BE2C (cell line): ENCODE measurements around the gene TRIM17.
"Not testable (repeated sequence)": the region's sequence is repeated elsewhere in the genome, so short reads cannot be mapped to it uniquely, and the experiment has no call there.

Experiments
- DNase-seq: peaks from one replicate; pipeline ENCODE4 v3.0.0-alpha.2; 2020
- H3K27me3 ChIP-seq: fragments of 250-450 bp; sonication (Bioruptor Pico); 2 replicates; pipeline ENCODE4 v1.5.1; 2020; ENCODE audit warnings: mild to moderate bottlenecking
- H3K36me3 ChIP-seq: fragments of 250-450 bp; sonication (Bioruptor Pico); 2 replicates; pipeline ENCODE4 v1.5.1; 2020; ENCODE audit warnings: mild to moderate bottlenecking
- H3K4me1 ChIP-seq: fragments of 250-450 bp; sonication (Bioruptor Pico); 2 replicates; pipeline ENCODE4 v1.5.1; 2020
- H3K4me3 ChIP-seq: 2 replicates; pipeline ENCODE4 v1.5.1; 2011; ENCODE audit warnings: low read depth, low read length
- H3K9me3 ChIP-seq: fragments of 250-450 bp; sonication (Bioruptor Pico); 2 replicates; pipeline ENCODE4 v1.5.1; 2020
- CTCF ChIP-seq: IDR thresholded peaks from 2 replicates; pipeline ENCODE4 v1.5.1; 2012; ENCODE audit warnings: mild to moderate bottlenecking, low read depth, low read length

Gene TRIM17

GRCh38 chr1:228445490-228445842 lies 28.8 kb upstream of the TRIM17 start:
- Histone ChIP-seq H3K27me3 (peaks cover 4% of the 10 kb centered on the region), H3K36me3 (no peaks in the 10 kb centered on the region), H3K4me1 (peaks cover 3% of the 10 kb centered on the region; the same call in 1 of the 2 replicates), H3K4me3 (peak overlapping the region; percentile 64), H3K9me3 (no peaks in the 10 kb centered on the region)
- no peak for TF ChIP-seq CTCF
- DNase-seq = no peak

GRCh38 chr1:228443395-228443794 lies 26.7 kb upstream of the TRIM17 start:
- Histone ChIP-seq H3K27me3 (peaks cover 4% of the 10 kb centered on the region), H3K9me3 (no peaks in the 10 kb centered on the region)
- no peak for DNase-seq

GRCh38 chr1:228440761-228441500 lies 24.3 kb upstream of the TRIM17 start:
- peaks cover 4% of the 10 kb centered on the region for H3K27me3 ChIP-seq
- H3K36me3 ChIP-seq = no peaks in the 10 kb centered on the region
- no peak for DNase-seq
- H3K9me3 ChIP-seq = no peaks in the 10 kb centered on the region
- H3K4me3 ChIP-seq = no peak overlapping the region
- TF ChIP-seq CTCF = no peak
- H3K4me1 ChIP-seq = peaks cover 3% of the 10 kb centered on the region; the same call in 1 of the 2 replicates

More at GRCh38 chr1:228443395-228443794, 26.7 kb upstream of the TRIM17 start:
- no peak for TF ChIP-seq CTCF
- H3K4me3 ChIP-seq = no peak overlapping the region
- peaks cover 3% of the 10 kb centered on the region; the same call in 1 of the 2 replicates for H3K4me1 ChIP-seq
- no peaks in the 10 kb centered on the region for H3K36me3 ChIP-seq

GRCh38 chr1:228438266-228438665 lies 21.6 kb upstream of the TRIM17 start:
- no peak for DNase-seq
- Histone ChIP-seq H3K9me3 (no peaks in the 10 kb centered on the region), H3K36me3 (no peaks in the 10 kb centered on the region), H3K4me3 (no peak overlapping the region), H3K4me1 (no peaks in the 10 kb centered on the region), H3K27me3 (no peaks in the 10 kb centered on the region)
- TF ChIP-seq CTCF = no peak

GRCh38 chr1:228437424-228437962 lies 20.8 kb upstream of the TRIM17 start:
- H3K36me3 ChIP-seq = no peaks in the 10 kb centered on the region
- H3K4me3 ChIP-seq = no peak overlapping the region
- no peak for TF ChIP-seq CTCF
- no peak for DNase-seq
- H3K4me1 ChIP-seq = no peaks in the 10 kb centered on the region
- H3K27me3 ChIP-seq = no peaks in the 10 kb centered on the region
- no peaks in the 10 kb centered on the region for H3K9me3 ChIP-seq

GRCh38 chr1:228434689-228435088 lies 18.0 kb upstream of the TRIM17 start:
- H3K4me3 ChIP-seq = no peak overlapping the region
- H3K36me3 ChIP-seq = no peaks in the 10 kb centered on the region
- no peak for TF ChIP-seq CTCF
- H3K27me3 ChIP-seq = no peaks in the 10 kb centered on the region
- DNase-seq = peak; percentile 28
- no peaks in the 10 kb centered on the region for H3K9me3 ChIP-seq
- H3K4me1 ChIP-seq = no peaks in the 10 kb centered on the region

GRCh38 chr1:228433337-228434053 lies 16.8 kb upstream of the TRIM17 start:
- not testable (repeated sequence) for H3K27me3 ChIP-seq, H3K36me3 ChIP-seq, DNase-seq, H3K4me1 ChIP-seq, H3K4me3 ChIP-seq, H3K9me3 ChIP-seq
